CD4-positive, alpha-beta T cell treated with Interferon alpha-2 for 1 hour (primary cell): Measurements from ENCODE around the gene DCLK1.

ENCODE experiments used
- DNase-seq, 2 donors: peaks; one replicate each; pipeline ENCODE4 v3.0.0-alpha.2; 2020 to 2022

The DCLK1 gene

DNA sequence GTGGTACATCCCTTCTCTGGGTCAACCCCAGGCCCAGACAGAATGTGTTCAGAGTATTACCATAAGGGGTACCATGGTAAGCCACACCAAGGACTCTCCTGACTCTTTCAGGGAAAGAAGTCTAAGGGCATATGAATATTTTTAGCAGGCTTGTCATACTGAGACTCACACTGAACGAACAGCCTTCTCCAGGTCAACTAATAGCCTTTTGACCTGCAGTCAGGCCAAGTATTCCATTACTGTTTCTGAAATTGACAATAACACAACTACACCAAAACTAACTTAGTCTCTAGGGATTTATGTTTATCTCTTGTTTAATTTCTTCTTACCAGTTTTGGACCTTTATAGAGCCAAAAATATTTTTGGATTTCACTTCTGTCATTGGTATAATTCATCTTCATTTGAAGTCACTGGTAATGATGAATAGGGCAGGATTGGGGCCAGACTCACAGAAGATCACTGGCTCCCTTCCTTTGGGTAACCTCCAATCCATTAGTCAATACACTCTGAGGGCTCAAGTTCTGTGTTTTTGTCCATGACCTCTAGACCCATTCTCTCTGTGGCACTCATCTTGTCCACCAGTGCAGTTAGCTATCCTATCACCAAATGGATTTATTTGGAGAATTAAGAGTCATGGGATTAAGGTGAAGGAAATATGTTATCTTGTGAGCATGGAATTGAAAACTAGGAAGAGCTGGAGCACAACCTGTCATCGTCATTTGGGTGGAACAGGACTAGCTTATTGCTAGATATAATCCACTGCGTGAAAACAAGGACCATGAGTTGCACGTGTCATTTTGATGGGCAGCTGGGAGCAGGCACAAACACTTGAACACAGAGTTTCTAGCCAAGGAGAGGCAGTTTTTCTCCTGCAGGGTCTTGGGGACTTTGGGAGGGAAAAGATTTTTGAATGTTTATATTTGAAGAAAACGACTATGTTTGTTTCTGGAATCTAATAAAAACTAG lies 313.3 kb downstream of the DCLK1 start:
- DNase-seq = no peak

DNA sequence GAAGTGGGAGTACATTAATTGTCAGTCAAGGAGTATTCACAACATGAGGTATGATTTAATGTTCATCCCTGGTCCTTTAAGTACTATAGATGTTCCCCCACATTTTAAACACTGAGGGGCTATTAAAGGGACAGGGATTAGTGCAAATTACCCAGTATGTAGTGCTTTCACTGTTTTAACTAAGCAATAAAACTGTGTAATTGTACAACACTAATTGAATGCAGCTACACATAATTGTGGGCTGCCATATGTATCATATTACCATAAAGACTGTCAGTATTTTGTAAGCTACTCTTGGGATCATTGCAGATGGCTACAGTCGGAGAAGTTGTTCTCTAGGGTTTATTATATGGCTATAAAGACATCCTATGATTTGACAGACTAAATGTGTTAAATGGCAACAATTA lies 316.6 kb downstream of the DCLK1 start:
- no peak for DNase-seq

DNA sequence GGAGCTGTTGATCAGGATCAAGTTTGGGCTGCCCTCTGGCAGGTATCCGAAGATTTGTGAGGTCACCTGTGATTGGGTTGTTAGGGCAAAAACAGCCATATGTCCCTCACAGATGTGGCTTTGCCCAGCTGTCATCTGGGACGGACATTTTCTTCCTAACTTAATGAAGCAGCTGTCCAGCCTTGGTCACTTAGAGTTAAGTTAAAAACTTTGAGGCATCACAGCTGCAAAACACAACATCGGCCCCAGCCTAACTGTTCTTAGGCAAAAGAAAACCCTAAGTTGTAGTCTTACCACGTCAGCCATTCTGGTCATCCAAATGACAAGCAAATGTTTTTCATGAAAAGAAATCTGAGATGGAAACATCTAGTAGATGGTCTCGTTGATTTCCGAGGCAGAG lies 318.4 kb downstream of the DCLK1 start:
- DNase-seq = no peak

DNA sequence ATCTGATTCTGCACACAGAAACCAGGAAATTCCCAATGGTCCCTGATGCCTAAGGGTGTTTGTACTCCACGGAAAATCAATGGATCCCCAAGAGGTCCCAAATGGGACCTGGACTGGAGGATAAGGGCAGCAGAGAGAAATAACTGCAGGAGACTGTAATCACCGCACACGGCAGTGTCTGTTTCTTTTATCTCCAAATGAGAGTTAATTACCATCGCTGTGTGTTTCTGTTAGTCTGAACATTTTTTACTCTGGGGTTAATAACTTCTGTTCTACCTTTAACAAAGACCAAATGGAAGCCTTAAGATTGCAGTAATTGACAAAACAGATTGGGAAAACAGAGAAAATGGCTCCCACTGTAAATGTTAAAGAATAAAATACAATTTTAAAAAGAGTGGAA lies 320.9 kb downstream of the DCLK1 start:
- DNase-seq = no peak

DNA sequence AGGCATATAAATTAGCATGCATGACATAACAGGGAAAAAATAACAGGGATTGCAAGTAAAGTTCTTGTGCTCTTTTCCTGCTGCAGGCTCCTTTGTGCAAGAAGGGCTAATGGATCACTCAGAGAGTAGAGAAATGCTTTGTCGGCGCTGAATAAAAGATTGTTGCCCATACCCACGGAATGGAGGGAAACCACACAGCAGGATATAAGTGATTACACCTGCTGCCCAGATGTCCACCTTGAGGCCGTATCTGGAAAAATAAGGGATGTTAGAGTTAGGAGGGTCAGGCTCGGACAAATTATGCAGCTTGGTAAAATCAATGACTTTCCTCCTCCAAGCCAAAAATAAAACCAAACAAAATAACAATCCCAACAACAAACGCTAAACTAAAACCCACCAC lies 322.3 kb downstream of the DCLK1 start:
- DNase-seq = no peak

DNA sequence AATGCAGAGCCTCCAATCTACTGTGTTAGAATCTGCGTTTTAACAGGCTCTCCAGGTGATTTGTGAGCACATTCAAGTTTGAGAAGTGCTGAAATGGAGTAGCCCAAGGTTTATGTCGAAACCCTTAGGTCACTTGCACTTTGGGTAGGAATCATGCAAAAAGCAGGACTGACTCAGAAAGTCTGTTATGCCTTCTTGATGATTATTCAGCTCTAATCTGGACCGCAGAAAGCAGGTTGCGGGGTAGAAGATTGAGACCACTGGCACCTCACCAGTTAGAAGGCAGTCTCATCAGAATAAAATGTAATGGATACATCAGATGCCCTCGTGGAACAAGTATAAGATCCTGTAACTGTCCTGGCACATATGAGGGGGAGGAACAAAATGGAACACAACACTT lies 326.3 kb downstream of the DCLK1 start:
- no peak for DNase-seq

DNA sequence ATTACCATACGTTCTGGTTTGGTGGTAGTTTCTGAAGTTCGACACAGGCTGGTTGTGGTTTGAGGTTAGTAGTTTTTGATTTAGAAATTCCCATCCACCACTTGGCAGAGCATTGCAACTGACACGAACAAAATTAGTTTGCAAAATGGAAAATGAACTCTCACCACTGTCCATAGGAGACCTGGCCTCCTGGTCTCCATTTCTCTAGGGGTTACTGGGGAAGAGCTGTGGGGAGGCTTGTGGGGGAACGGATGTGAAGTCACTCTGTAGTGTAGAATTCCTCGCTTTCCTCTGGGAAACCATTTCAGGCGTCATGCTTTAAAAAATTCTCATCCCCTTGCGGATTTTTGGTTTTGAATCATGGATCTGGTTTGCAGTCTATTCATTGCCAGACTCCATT lies 333.2 kb downstream of the DCLK1 start:
- no peak for DNase-seq

DNA sequence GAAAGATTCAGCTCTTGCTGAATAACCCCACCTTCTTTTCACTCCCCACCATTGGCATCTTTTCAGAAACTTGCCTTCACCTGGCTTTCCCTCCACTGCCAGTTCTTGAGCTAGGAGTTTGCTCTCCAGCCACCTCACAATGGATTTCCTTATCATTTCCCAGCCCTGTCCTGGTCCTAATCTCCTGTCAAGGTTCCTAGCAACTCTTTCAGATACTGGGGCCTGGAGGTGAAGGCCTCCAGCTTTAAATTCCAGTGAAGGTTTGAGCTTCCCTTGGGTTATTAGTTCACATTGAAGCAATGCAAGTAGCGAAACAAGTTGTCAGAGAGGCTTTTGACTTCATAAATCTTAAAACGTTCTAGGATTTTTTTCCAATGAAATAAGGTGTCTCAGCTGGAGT lies 333.9 kb downstream of the DCLK1 start:
- DNase-seq = no peak

DNA sequence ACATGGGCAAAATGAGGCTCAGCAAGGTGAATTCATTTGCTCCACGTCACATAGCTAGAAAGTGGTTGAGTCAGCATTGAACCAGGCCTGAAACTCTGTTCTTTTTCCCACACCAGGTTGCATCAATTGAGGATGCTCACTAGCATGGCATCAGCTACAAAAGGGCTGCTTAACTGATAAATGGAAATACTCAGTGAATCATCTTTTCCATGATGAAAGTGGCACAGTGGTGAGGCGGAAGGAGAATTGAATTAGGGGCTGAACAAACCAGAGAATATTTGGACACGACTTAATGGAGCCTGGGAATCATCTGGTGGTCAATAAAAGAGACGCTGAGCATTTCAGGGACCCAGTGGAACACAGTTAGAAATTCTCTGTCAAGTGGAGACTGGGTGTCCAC lies 334.6 kb downstream of the DCLK1 start:
- DNase-seq = no peak

DNA sequence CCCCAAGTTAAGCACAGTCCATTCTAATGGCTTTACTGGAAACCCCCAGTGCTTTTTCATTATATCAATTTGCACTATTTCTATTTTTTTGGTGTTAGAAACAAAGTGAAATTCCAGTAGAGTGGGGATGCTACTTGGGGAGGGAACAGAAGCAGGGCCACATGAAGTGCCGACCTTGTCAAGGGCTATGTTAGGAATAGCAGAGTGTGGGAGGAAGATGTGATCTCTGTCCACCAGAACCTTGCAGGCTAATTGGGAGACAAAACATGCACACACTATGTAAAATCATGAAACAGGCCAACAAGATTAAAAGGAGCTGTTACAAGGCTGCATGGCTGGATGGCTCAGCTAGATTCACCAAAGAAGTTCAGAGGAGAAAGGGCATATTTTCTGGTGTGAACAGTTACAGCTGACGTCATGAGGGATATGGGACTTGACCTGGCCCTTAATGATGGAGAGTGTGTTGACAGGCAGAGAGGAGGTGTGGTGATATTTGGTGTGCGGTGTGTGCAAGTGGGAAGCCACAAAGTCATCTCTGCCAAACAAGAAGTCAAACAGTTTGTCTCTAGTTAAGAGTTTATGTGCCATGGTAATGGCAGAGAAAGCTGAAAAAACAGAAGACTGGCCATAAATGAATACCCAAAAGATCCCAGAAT lies 336.3 kb downstream of the DCLK1 start:
- DNase-seq = no peak

DNA sequence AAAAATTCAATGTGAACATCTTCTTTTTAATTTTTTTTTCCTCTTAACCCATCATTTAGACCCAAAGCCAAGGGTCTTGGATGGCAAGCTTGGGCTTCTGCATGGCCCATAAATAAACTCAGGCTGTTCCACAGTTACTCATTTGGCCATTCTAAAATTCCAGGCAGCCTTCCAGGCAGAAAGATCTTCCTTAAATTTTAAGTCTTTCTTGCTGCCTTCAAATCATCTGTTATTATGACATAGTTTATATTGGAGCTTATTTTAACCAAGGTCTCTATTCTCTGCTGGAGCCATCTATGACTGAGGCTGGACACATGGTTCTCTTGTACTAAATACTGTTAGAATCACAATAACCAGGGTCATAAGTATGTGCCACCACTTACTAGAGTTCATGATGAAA lies 337.4 kb downstream of the DCLK1 start:
- no peak for DNase-seq

DNA sequence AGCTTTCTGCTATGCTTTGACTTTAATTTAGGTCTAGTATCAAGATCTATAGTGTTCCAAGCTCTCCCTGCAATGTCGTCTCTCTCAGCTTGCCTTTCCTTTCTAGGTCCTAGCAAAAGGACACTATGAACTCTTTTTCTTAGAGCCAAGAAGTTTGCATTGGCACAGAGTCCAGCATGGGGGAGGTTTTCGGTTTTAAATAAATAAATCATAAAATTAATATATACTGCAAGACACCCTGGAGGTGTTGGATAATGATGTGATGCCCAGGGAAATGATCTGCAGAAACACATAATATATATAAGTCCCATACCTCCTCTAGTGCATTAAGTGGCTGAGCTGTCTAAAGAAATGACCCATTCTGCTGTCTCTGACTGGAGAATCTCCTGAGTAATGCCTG lies 338.3 kb downstream of the DCLK1 start:
- no peak for DNase-seq

DNA sequence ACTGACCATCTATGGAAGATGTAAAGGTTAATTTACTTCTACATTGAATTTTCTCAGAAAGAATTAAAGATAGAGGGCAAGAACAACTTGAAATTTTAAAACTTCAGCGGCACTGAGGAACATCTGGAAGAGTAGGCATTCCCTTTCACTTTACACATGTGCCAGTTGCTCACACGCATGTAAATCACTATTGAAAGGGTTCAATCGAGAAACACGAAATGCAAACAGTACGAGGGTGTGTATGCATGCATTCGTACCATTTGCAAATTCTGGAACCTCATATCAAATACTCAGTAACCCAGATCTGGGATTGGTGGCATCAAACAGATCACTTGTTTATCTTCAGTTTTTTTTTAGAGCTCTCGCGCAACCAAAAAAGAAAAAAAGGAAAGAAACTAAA lies 339.2 kb downstream of the DCLK1 start:
- DNase-seq = no peak

DNA sequence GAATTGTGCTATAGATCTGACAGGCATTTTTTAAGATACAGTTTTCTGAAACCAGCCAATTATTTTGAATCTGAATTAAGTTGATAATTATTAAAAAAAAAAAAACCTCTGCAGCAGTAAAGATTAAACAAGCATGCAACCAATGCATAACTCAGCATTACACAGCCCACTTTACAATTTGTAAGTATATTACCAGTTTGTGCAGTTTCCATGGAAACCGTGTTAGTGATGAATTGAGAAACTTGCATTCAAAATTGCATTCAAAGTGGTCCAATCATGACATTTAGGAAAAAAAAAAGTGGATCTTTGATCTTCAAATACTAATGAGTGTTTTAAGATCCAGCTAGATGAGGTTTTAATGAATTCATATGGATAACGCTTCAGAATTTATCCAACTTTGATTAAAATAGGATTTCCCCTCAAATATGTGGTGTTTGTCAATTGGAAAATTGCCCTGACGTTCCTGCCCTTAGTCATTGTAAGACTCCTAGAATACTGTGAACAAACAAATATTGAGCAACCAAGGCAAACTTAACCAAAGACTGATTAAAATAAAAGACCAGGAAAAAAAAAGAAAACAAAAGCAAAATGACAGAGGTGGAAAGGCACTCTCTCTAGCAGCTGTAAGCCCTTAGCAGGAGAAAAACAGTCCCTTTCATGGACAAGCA lies 339.9 kb downstream of the DCLK1 start:
- DNase-seq = no peak

DNA sequence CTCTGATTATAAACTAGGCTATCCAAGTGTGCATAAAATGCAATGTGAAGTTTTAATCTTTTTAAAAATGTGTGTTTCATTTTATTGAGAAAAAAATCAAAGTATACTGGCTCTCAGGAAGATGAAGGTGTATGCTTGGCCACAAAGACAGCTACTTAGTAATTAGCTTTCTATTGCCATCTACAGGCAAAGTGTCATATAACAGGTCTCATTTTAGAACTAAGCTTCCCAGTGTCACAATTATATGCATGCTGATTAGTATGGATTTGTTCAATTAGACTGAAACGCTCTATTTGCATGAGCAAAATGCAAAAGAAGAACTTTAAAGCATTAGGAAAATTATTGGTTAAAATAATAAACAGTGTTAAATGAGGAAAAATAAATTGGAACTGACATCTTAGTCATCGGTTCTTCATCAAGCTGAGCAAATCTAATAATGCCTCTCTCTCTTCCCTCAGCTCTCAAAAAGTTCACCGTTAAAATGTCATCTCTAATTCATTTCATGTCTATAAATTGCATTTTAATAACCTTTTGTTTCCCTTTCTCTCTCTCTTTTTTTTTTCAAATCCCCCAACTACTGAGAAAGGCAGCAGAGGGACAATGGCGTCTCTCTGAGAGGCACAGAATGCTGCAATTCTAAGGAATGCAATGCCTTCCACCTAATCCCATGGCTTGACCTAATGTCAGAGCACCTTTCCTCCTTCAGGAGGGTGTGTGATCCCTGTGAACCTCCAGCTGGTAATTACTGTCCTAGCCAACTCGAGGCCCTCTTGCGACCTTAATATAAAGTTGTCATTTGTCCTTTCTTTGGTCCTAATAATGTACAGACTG lies 341.6 kb downstream of the DCLK1 start:
- DNase-seq = no peak

DNA sequence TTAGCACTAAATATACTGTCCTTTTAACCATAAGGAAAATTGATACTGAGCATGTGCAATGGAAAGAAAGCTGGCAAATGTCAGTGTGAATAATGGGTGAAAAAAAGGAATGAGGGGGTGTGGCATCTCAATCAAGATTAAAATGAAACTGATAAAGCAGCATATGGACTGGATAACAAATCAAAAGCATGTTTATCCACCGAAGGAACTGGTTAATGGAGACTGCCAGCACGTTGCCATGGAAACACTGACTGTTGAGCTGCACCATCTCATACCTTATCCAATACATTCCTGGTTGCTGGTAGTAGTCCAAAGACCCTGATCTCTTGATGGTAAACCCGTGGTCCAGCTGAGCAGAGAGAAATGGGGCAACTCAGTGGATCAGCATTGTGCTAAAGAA lies 343.2 kb downstream of the DCLK1 start:
- no peak for DNase-seq

DNA sequence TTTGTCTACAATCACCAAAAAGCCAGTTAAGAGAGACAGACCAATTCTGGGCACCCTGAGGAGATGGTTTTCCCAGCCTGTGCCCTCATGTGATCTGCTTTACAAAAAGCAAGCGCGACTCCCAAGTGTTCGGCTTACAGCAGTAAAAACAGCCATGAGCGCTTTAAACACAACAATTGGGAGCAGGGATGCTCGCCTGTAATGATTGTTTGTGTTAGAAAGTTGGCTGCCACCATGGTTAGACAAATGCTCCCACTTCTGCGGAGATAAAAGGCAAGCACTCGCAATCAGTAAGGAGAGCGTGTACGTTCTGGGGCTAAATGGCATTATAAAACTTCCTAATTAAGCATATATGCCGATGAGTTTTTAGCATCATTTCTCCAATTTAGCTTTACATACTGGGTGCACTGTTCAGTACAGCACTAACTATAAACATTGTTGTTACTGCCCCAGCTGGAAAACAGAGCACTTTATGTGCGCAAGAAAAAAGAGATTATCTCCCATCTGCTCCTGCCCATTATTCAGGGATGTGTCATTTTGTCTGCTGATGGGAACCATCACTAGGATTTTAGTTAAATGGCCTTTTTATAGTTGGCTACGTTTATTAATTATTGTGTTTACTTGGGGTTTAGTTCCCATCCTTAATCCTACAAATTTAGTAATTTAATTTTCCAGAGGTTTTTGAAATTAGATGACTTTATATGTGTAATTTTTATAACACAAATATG lies 345.4 kb downstream of the DCLK1 start:
- no peak for DNase-seq

DNA sequence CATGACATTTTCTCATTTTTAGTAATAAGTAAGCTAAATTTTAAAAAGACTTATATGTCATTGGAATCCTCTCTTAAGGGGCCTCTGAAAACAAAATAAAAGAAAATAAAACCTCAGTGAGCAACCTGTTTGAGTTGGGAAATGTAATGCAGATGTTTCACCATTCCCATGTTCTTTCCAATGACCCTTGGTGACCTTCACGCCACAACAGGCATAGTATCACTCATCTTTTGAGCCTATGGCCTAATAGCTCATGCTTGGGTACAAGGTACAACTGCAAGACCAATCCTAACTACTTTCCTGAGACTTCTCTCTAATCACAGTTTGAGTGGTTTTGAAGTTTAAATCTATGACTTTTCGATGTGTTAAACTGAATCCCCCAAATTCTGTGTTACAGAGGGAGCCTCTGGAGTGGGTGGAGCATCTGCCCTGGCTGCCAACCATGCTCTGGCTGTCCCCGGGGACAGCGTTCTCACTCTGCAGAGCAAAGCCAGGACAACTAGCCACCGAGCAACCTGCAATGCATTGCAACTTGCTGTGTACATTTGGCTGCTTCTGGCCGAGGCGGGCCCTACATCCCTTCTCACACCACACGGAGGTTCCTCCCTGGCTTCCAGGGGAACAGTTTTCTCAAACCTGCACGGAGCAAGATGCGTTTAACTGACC lies 346.8 kb downstream of the DCLK1 start:
- no peak for DNase-seq

DNA sequence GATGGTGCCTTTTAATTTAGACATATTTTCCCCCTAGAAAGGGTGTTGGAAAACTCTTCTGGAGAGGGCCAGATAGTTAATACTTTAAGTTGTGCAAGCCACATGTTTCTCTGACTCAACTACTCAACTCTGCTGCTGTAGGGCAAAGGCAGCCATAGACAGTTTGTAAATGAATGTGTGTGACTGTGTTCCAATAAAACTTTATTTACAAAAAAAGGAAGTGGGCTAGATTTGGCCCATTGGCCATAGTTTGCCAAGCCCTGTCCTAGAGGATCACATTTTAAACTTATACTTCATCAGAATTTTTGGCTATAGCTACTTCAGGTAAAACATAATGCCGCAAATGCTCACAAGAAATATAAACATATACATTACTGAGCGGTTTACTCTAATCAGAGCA lies 348.4 kb downstream of the DCLK1 start:
- no peak for DNase-seq

DNA sequence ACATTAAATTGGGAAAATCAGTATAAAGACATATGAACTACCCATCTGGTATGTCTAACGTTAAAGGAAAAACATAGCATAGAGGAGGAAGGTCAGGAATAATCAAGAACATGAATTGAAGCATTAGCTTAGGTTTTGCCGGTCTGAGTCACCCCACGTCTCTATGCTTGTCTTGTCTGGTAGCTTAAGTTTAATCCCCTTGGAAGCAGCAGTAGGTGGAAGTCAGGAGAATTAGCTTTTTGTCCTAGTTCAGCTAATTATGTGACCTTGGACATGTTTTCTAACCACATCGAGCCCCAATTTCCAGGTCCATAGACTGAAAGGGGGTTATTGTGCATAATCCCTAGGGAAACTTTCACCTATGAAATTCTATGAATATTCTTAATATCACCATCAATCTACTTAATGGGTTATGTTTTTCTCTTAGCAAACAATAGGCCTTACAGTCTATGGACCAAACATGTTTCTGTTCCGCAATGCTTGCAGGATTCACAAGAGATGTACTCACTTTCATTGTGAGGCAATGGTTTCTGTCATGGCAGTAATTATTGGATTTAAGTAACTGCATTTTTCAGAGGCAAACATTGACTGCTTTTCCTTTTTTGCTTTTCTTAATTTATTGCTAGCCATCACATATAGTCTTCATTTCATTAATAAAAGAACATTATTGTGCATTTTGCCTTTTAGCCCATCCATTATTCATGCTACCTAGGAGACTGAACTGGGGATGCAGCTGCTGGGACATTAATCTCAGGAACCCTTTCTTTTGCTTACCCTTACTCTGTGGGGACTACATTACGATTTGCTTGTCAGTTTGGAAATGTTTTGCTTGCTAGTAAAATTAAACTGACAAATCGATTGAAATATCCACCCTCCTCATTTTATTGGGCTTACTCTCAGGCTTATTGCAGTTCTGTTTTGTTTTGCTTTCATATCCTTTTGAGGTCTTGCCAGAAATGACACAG lies 349.9 kb downstream of the DCLK1 start:
- no peak for DNase-seq
